ENCODE results near the gene NCAPD2. TPM values are rescaled to one million over a fixed set of nuclear protein-coding genes. Genes with fewer than 3 reads are reported as not detected.
A peak's percentile ranks its signal among the peaks of the same experiment; 100 is the strongest.

The NCAPD2 gene
- total RNA-seq, 3 donors from 2014 or later = 21.6 to 66.7 (median 53.9) TPM

- DNase-seq (ENCODE audit: low spot score in 2 of 2) = no peak
Observed at GRCh38 chr12:6526201-6526600, 32.3 kb downstream of the NCAPD2 start.

GRCh38 chr12:6526766-6527525 is 33.0 kb downstream of the NCAPD2 start:
- Histone ChIP-seq H3K9me3 (no peaks in the 10 kb centered on the region), H3K27ac (peak overlapping the region; percentile 26 to 65), H3K4me3 (no peak overlapping the region), H3K4me1 (peaks cover 0 to 5% of the 10 kb centered on the region in 2 donors), H3K27me3 (no peaks in the 10 kb centered on the region), H3K36me3 (no peaks in the 10 kb centered on the region)
- intact Hi-C loops (cut with DNase I; ENCODE audit: low total_unique reads) = loop anchor here (1.0 kb wide), 1 partner anchor 36 kb away; no protein-coding TSS in a partner anchor
- no peak for TF ChIP-seq POLR2A (IDR thresholded peaks at IDR 0.05)
- no peak for TF ChIP-seq POLR2AphosphoS5 (IDR thresholded peaks at IDR 0.05)
- TF ChIP-seq CTCF (IDR thresholded peaks at IDR 0.05) = no peak
- peak in 1 of 2 donors; percentile 56 for DNase-seq (ENCODE audit: low spot score in 2 of 2)

More at GRCh38 chr12:6526201-6526600, 32.3 kb downstream of the NCAPD2 start:
- no peak overlapping the region for H3K4me3 ChIP-seq
- no peak for TF ChIP-seq CTCF (IDR thresholded peaks at IDR 0.05)
- no peak for TF ChIP-seq POLR2AphosphoS5 (IDR thresholded peaks at IDR 0.05)
- TF ChIP-seq POLR2A (IDR thresholded peaks at IDR 0.05) = no peak
- peaks cover 0 to 4% of the 10 kb centered on the region in 2 donors for H3K4me1 ChIP-seq
- H3K9me3 ChIP-seq = no peaks in the 10 kb centered on the region
- H3K36me3 ChIP-seq = no peaks in the 10 kb centered on the region
- intact Hi-C loops (cut with DNase I; ENCODE audit: low total_unique reads) = loop anchor here (1.0 kb wide), 1 partner anchor 37 kb away; no protein-coding TSS in a partner anchor
- H3K27me3 ChIP-seq = no peaks in the 10 kb centered on the region
- H3K27ac ChIP-seq = peak overlapping the region; percentile 26 to 65

GRCh38 chr12:6527711-6528110 is 33.8 kb downstream of the NCAPD2 start:
- intact Hi-C loops (cut with DNase I; ENCODE audit: low total_unique reads) = no loop called here
- Histone ChIP-seq H3K36me3 (no peaks in the 10 kb centered on the region), H3K27ac (peak overlapping the region; percentile 16 to 57), H3K9me3 (no peaks in the 10 kb centered on the region), H3K27me3 (no peaks in the 10 kb centered on the region), H3K4me1 (peaks cover 0 to 12% of the 10 kb centered on the region in 2 donors), H3K4me3 (no peak overlapping the region)
- no peak for DNase-seq (ENCODE audit: low spot score in 2 of 2)
- TF ChIP-seq POLR2AphosphoS5 (IDR thresholded peaks at IDR 0.05) = no peak
- no peak for TF ChIP-seq CTCF (IDR thresholded peaks at IDR 0.05)
- no peak for TF ChIP-seq POLR2A (IDR thresholded peaks at IDR 0.05)

- peak in 1 of 2 donors; percentile 72 for DNase-seq (ENCODE audit: low spot score in 2 of 2)
- H3K36me3 ChIP-seq = no peaks in the 10 kb centered on the region
- TF ChIP-seq POLR2AphosphoS5 (IDR thresholded peaks at IDR 0.05) = no peak
- no peak for TF ChIP-seq CTCF (IDR thresholded peaks at IDR 0.05)
- TF ChIP-seq POLR2A (IDR thresholded peaks at IDR 0.05) = no peak
- H3K4me1 ChIP-seq = peaks cover 0 to 17% of the 10 kb centered on the region in 2 donors
- H3K9me3 ChIP-seq = no peaks in the 10 kb centered on the region
- no peak overlapping the region for H3K4me3 ChIP-seq
- peak overlapping the region; percentile 57 to 62 for H3K27ac ChIP-seq
- intact Hi-C loops (cut with DNase I; ENCODE audit: low total_unique reads) = no loop called here
- H3K27me3 ChIP-seq = no peaks in the 10 kb centered on the region
Observed at GRCh38 chr12:6528539-6529235, 34.8 kb downstream of the NCAPD2 start.

GRCh38 chr12:6529291-6529737 is 35.4 kb downstream of the NCAPD2 start:
- no peak for TF ChIP-seq POLR2A (IDR thresholded peaks at IDR 0.05)
- Histone ChIP-seq H3K4me3 (no peak overlapping the region), H3K4me1 (peaks cover 0 to 17% of the 10 kb centered on the region in 2 donors), H3K27me3 (no peaks in the 10 kb centered on the region), H3K27ac (peak overlapping the region; percentile 57 to 62), H3K9me3 (no peaks in the 10 kb centered on the region), H3K36me3 (no peaks in the 10 kb centered on the region)
- no peak for DNase-seq (ENCODE audit: low spot score in 2 of 2)
- intact Hi-C loops (cut with DNase I; ENCODE audit: low total_unique reads) = no loop called here
